ENCODE data around the gene IDH3B. TPM values are rescaled to one million over a fixed set of nuclear protein-coding genes. Genes with fewer than 3 reads are reported as not detected.

The IDH3B gene
- total and polyA plus RNA-seq, 9 of the 15 experiments (the other 6 are each of a cell fraction or from before 2014, with no cell fraction given): 91.7 to 224 (median 155) TPM

- no peak overlapping the region for H3K9ac ChIP-seq (ENCODE audit: insufficient read depth in 1 of 2, low read depth in 2 of 2, low read length in 2 of 2)
- no peaks in the 10 kb centered on the region for H3K9me3 ChIP-seq (replicated peaks; ENCODE audit: control insufficient read depth, insufficient read depth, low read depth, low read length)
- no peak for TF ChIP-seq TCF15 (CRISPR knock-in tag; IDR thresholded peaks at IDR 0.05)
- TF ChIP-seq MECOM (CRISPR knock-in tag; IDR thresholded peaks at IDR 0.05): no peak
- no peak for TF ChIP-seq SMARCE1 (IDR thresholded peaks at IDR 0.05)
- TF ChIP-seq HMG20B (CRISPR knock-in tag; IDR thresholded peaks at IDR 0.05): no peak
- no peak for TF ChIP-seq HINFP (tag; conservative IDR thresholded peaks at IDR 0.05; ENCODE audit: low read depth)
- no peak for TF ChIP-seq ZBED1 (IDR thresholded peaks at IDR 0.05)
- TF ChIP-seq GTF2E2 (tag; IDR thresholded peaks at IDR 0.05): no peak
- no peak for TF ChIP-seq ZNF699 (CRISPR knock-in tag; IDR thresholded peaks at IDR 0.05; ENCODE audit: insufficient replicate concordance)
- no peak for TF ChIP-seq ZNF431 (CRISPR knock-in tag; IDR thresholded peaks at IDR 0.05)
- TF ChIP-seq KLF16 (IDR thresholded peaks at IDR 0.05): no peak
- no peak for TF ChIP-seq FOXA3 (CRISPR knock-in tag; conservative IDR thresholded peaks at IDR 0.05 in 1 of 2, IDR thresholded peaks at IDR 0.05 in 1 of 2)
- no peak for TF ChIP-seq FOXK1 (CRISPR knock-in tag; IDR thresholded peaks at IDR 0.05; ENCODE audit: borderline replicate concordance)
- no peak for TF ChIP-seq USF2 (CRISPR knock-in tag; IDR thresholded peaks at IDR 0.05)
- no peak for TF ChIP-seq ZNF644 (tag; IDR thresholded peaks at IDR 0.05; ENCODE audit: low read depth)
- TF ChIP-seq SFPQ (IDR thresholded peaks at IDR 0.05; ENCODE audit: low read depth, low read length): no peak
- TF ChIP-seq E2F1 (CRISPR knock-in tag; IDR thresholded peaks at IDR 0.05): no peak
- no peak for TF ChIP-seq HDAC8 (tag; IDR thresholded peaks at IDR 0.05)
- no peak overlapping the region for H3K4me3 ChIP-seq
- intact Hi-C loops (cut with micrococcal nuclease): no loop called here
- 0% methylated on average over 5 of the region's 5 CpGs for WGBS (ENCODE audit: insufficient coverage, low coverage, missing lambda C conversion rate)
- in situ Hi-C loops (cut with MboI): no loop called here
- no peaks in the 10 kb centered on the region for H3K36me3 ChIP-seq (ENCODE audit: control insufficient read depth, insufficient read depth, low read length)
- peaks cover 3 to 64% of the 10 kb centered on the region in 2 experiments; a peak in 4 of 5 replicates for H3K27me3 ChIP-seq (ENCODE audit: control insufficient read depth in 2 of 2, insufficient read depth in 2 of 2, low read length in 2 of 2)
- ChIA-PET POLR2A (interaction anchor here (1.1 kb wide), 1 partner anchor 231 kb away, joined by 4 read pairs; the partner anchor contains the start of gene SNRPB), CTCF (ENCODE audit: low intra/inter-chr PET ratio) (no interaction called here)
- H3K9me1 ChIP-seq (ENCODE audit: control insufficient read depth, insufficient read depth, low read length): no peaks in the 10 kb centered on the region
- no peak overlapping the region for H3K4me2 ChIP-seq (ENCODE audit: insufficient read depth, low read length)
- DNase-seq (ENCODE audit: extremely low read depth in 1 of 4, low spot score in 3 of 4) (no peak), ATAC-seq (no peak), FAIRE-seq (no peak)
- H3K27ac ChIP-seq (ENCODE audit: extremely low read depth, low read depth, low read length): no peak overlapping the region
- H4K20me1 ChIP-seq (replicated peaks; ENCODE audit: control insufficient read depth, insufficient read depth, low read length): no peaks in the 10 kb centered on the region; the same call in 1 of the 2 replicates
- BruUV-seq (replicated peaks): no TSS peak
- no peak overlapping the region for H2AFZ ChIP-seq (ENCODE audit: low read depth, low read length)
- no peaks in the 10 kb centered on the region for H3K4me1 ChIP-seq (replicated peaks in 1 of 2; ENCODE audit: control insufficient read depth in 2 of 2, insufficient read depth in 2 of 2, low read length in 2 of 2)
- H3K79me2 ChIP-seq (ENCODE audit: control insufficient read depth, insufficient read depth, low read length): no peaks in the 10 kb centered on the region
These were observed 37.7 kb upstream of the IDH3B start for GRCh38 chr20:2701671-2702081.

Measured in K562 (cell line).